OCI-LY7 (cell line): ENCODE data around the gene HSPB6. TPM values are rescaled to one million over a fixed set of nuclear protein-coding genes. Genes with fewer than 3 reads are reported as not detected.
"Not testable (repeated sequence)": the region's sequence is repeated elsewhere in the genome, so short reads cannot be mapped to it uniquely, and the experiment has no call there.

Experiments used
- BruUV-seq: library from RNA; stranded (reverse); fragments of 400-500 nt; replicated peaks from 2 replicates; lab custom pipeline; 2021; lab: Mats Ljungman, UMichigan
- CTCF ChIA-PET: fragments of 300-600 bp; sonication (Branson Sonifier 250); formaldehyde crosslinking; loops from one replicate; lab custom pipeline; 2022; ENCODE audit warnings: antibody characterized with exemption; ENCODE audit not compliant: unreplicated experiment; lab: Charles Lee
- POLR2A ChIA-PET: fragments of 300-600 bp; sonication (Branson Sonifier 250); formaldehyde crosslinking; loops from one replicate; lab custom pipeline; 2022; ENCODE audit warnings: antibody characterized with exemption; lab: Charles Lee
- DNase-seq: peaks from one replicate; pipeline ENCODE4 v3.0.0-alpha.2; 2015; ENCODE audit warnings: low spot score
- H2AFZ ChIP-seq: fragments of 200-600 bp; sonication (generic), shearing (Covaris generic); 2 replicates; pipeline ENCODE4 v1.6.1; 2014; ENCODE audit warnings: mild to moderate bottlenecking, antibody characterized with exemption, low read length, moderate library complexity
- H3K27ac ChIP-seq: fragments of 200-600 bp; sonication (generic); 2 replicates; pipeline ENCODE4 v1.5.1; 2014; ENCODE audit warnings: mixed run types, low read depth, mild to moderate bottlenecking, moderate library complexity, low read length, inconsistent platforms; ENCODE audit not compliant: poor library complexity, severe bottlenecking
- H3K36me3 ChIP-seq: fragments of 200-600 bp; sonication (generic); 2 replicates; pipeline ENCODE4 v1.6.1; 2014; ENCODE audit warnings: mild to moderate bottlenecking, antibody characterized with exemption, low read length, moderate library complexity, mixed read lengths; ENCODE audit not compliant: insufficient read depth
- H3K4me1 ChIP-seq: fragments of 200-600 bp; sonication (generic); 2 replicates; pipeline ENCODE4 v1.5.1; 2014; ENCODE audit warnings: mild to moderate bottlenecking, low read length; ENCODE audit not compliant: insufficient read depth, poor library complexity, severe bottlenecking
- H3K4me2 ChIP-seq: fragments of 200-600 bp; sonication (generic); 2 replicates; pipeline ENCODE4 v1.6.1; 2014; ENCODE audit warnings: mild to moderate bottlenecking, low read length
- H3K4me3 ChIP-seq: fragments of 200-600 bp; sonication (generic); 2 replicates; pipeline ENCODE4 v1.5.1; 2014; ENCODE audit warnings: mild to moderate bottlenecking, low read depth, low read length; ENCODE audit not compliant: poor library complexity, severe bottlenecking
- H3K79me2 ChIP-seq: fragments of 200-600 bp; sonication (generic); 2 replicates; pipeline ENCODE4 v1.6.1; 2016; ENCODE audit warnings: low read depth, mild to moderate bottlenecking, low read length, moderate library complexity, mixed read lengths; ENCODE audit not compliant: insufficient read depth
- H3K9me2 ChIP-seq: fragments of 200-600 bp; sonication (generic); 2 replicates; pipeline ENCODE4 v1.6.1; 2016; ENCODE audit warnings: mild to moderate bottlenecking, low read length, mixed read lengths; ENCODE audit not compliant: insufficient read depth
- H3K9me3 ChIP-seq: fragments of 200-600 bp; sonication (generic); 2 replicates; pipeline ENCODE4 v1.6.1; 2014; ENCODE audit warnings: mild to moderate bottlenecking, mixed run types, low read length, mixed read lengths
- H4K20me1 ChIP-seq: fragments of 200-600 bp; sonication (generic); 2 replicates; pipeline ENCODE4 v1.6.1; 2014; ENCODE audit warnings: mild to moderate bottlenecking, antibody characterized with exemption, low read length, moderate library complexity, mixed read lengths; ENCODE audit not compliant: insufficient read depth
- EZH2phosphoT487 ChIP-seq: fragments of 200-600 bp; sonication (generic); IDR thresholded peaks from 2 replicates; pipeline ENCODE4 v1.6.1; 2018; ENCODE audit warnings: low read depth, borderline replicate concordance, mild to moderate bottlenecking, mixed run types, antibody characterized with exemption, low read length, moderate library complexity, mixed read lengths
- intact Hi-C: fragments of 100-400 bp; cut with micrococcal nuclease; formaldehyde crosslinking; loops from one replicate; pipeline ENCODE4 v1.10.0; 2022; ENCODE audit not compliant: unreplicated experiment
- total RNA-seq, 2 experiments: library from RNA; depleted of rRNA in 1 of 2; stranded (reverse); fragments of >200 nt in 1 of 2; shearing (Covaris generic) in 1 of 2; gene quantifications; 2 replicates each; pipeline ENCODE4 v1.2.3, GENCODE V29; 2014 to 2022
- TF ChIP-seq, protein P1 (sequence below): fragments of 200-600 bp; sonication (generic); conservative IDR thresholded peaks from 2 replicates; pipeline ENCODE4 v1.5.1; 2014; ENCODE audit warnings: mild to moderate bottlenecking, antibody characterized with exemption, low read length, moderate library complexity, mixed read lengths

The HSPB6 gene
- total RNA-seq, 2 experiments from 2014 or later: 1.7 TPM; not detected in 1

DNA sequence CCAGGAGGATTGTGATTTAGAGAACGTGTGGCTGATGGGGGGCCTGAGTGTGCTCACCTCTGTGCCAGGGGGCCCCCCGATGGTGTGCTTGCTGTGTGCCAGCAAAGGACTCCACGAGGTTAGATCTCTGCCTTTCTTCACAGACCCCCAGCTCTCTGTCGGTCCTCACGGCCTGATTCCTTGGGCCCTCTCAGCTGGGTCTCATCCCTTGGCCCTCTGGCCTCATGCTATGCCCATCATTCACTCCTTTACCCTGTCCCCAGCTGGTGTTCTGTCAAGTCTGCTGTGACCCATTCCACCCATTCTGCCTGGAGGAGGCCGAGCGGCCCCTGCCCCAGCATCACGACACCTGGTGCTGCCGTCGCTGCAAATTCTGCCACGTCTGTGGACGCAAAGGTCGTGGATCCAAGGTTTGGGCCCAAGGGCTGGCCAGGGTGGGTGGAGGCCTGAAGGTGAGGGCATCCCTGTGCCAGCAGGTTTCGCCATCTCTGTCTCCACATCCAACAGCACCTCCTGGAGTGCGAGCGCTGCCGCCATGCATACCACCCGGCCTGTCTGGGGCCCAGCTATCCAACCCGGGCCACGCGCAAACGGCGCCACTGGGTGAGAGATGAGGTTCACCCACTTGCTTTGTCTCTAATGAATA lies 31.5 kb downstream of the HSPB6 start:
- H3K9me2 ChIP-seq: no peaks in the 10 kb centered on the region
- no peak overlapping the region for H3K27ac ChIP-seq
- H3K4me1 ChIP-seq: no peaks in the 10 kb centered on the region
- H3K4me3 ChIP-seq: no peak overlapping the region
- TF ChIP-seq, protein P1, sequence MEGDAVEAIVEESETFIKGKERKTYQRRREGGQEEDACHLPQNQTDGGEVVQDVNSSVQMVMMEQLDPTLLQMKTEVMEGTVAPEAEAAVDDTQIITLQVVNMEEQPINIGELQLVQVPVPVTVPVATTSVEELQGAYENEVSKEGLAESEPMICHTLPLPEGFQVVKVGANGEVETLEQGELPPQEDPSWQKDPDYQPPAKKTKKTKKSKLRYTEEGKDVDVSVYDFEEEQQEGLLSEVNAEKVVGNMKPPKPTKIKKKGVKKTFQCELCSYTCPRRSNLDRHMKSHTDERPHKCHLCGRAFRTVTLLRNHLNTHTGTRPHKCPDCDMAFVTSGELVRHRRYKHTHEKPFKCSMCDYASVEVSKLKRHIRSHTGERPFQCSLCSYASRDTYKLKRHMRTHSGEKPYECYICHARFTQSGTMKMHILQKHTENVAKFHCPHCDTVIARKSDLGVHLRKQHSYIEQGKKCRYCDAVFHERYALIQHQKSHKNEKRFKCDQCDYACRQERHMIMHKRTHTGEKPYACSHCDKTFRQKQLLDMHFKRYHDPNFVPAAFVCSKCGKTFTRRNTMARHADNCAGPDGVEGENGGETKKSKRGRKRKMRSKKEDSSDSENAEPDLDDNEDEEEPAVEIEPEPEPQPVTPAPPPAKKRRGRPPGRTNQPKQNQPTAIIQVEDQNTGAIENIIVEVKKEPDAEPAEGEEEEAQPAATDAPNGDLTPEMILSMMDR: no peak
- no peak for TF ChIP-seq EZH2phosphoT487
- H3K79me2 ChIP-seq: no peaks in the 10 kb centered on the region
- H3K36me3 ChIP-seq: peaks cover 93% of the 10 kb centered on the region
- no peak overlapping the region for H2AFZ ChIP-seq
- ChIA-PET CTCF (no interaction called here), POLR2A (no interaction called here)
- no peak overlapping the region for H3K4me2 ChIP-seq
- H3K9me3 ChIP-seq: no peaks in the 10 kb centered on the region
- no peaks in the 10 kb centered on the region for H4K20me1 ChIP-seq
- DNase-seq: no peak
- intact Hi-C loops: no loop called here
- BruUV-seq: no TSS peak

DNA sequence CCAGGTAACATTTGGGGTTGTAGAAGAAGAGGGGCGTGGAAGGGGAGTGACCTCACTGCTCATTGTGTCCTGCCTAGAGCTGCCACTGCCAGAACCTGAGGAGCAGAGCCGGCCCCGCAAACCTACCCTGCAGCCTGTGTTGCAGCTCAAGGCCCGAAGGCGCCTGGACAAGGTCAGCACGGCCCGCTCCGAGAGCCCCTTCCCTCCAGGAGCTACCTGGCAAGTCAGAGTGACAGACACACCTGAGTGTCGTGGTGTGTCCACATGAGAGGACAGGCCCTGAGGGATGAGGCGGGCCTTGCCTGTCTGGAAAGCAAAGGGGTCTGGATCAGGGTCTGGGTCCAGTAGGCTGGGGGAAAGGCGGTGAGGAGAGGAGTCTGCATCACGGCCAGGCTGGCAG lies 32.3 kb downstream of the HSPB6 start:
- Histone ChIP-seq H3K79me2 (peaks cover 3% of the 10 kb centered on the region), H3K4me3 (no peak overlapping the region), H3K36me3 (peaks cover 93% of the 10 kb centered on the region), H3K9me2 (no peaks in the 10 kb centered on the region), H3K4me2 (no peak overlapping the region), H2AFZ (no peak overlapping the region), H3K27ac (no peak overlapping the region), H4K20me1 (no peaks in the 10 kb centered on the region), H3K4me1 (peaks cover under 1% of the 10 kb centered on the region), H3K9me3 (no peaks in the 10 kb centered on the region)
- DNase-seq: no peak
- TF ChIP-seq, protein P1: no peak
- no peak for TF ChIP-seq EZH2phosphoT487
- ChIA-PET CTCF (no interaction called here), POLR2A (no interaction called here)
- intact Hi-C loops: no loop called here
- BruUV-seq: no TSS peak

DNA sequence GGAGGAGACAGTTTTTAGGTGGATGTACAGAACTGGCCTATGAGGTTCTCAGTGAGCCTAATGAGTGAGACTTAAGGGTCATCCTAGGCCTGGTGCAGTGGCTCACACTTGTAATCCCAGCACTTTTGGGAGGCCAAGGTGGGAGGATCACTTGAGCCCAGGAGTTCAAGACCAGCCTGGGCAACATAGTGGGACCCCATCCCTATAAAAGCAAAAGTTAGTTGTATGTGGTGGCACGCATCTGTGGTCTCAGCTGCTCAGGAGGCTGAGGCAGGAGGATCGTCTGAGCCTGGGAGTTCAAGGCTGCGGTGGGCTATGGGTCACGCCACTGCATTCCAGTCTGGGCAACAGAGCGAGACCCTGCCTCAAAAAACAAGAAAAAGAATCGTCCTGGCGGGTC lies 32.7 kb downstream of the HSPB6 start:
- H3K4me1 ChIP-seq, H3K9me3 ChIP-seq, H3K4me2 ChIP-seq, H3K9me2 ChIP-seq, POLR2A ChIA-PET, H3K4me3 ChIP-seq, H3K79me2 ChIP-seq, H2AFZ ChIP-seq, intact Hi-C loops, H4K20me1 ChIP-seq, H3K27ac ChIP-seq, DNase-seq, BruUV-seq, CTCF ChIA-PET: not testable (repeated sequence)
- peaks cover 92% of the 10 kb centered on the region for H3K36me3 ChIP-seq
